Endothelial cell of umbilical vein (primary cell): ENCODE measurements around the gene MRM2. TPM values are rescaled to one million over a fixed set of nuclear protein-coding genes. Genes with fewer than 3 reads are reported as not detected.

Experiments
- BruUV-seq: library from RNA; stranded (reverse); fragments of 400-500 nt; replicated peaks from 2 replicates; lab custom pipeline; 2021; lab: Mats Ljungman, UMichigan
- CTCF ChIA-PET: fragments of 300-600, 350-600 bp; sonication (Branson Sonifier 250); formaldehyde crosslinking; loops from one replicate; lab custom pipeline; 2021; ENCODE audit warnings: antibody characterized with exemption, inconsistent platforms; lab: Charles Lee
- POLR2A ChIA-PET: fragments of 300-600, 350-600 bp; sonication (Branson Sonifier 250); formaldehyde crosslinking; loops from one replicate; lab custom pipeline; 2021; ENCODE audit warnings: antibody characterized with exemption, inconsistent platforms; lab: Charles Lee
- DNase-seq: peaks from one replicate; pipeline ENCODE4 v3.0.0-alpha.2; 2011; ENCODE audit warnings: low read depth, low spot score
- FAIRE-seq: peaks from 2 replicates; lab custom pipeline; 2011; peaks lifted over from hg19 to GRCh38; lab: Jason Lieb, UNC
- H2AFZ ChIP-seq: 2 replicates; pipeline ENCODE4 v1.6.0; 2012; ENCODE audit warnings: low read depth, low read length, control low read depth, inconsistent platforms
- H3K27ac ChIP-seq: 2 replicates; pipeline ENCODE4 v1.5.1; 2011; ENCODE audit warnings: low read depth, mild to moderate bottlenecking, control low read depth, low read length, moderate library complexity; ENCODE audit not compliant: insufficient read depth
- H3K27me3 ChIP-seq, 2 experiments: 2 replicates each; pipeline versions ENCODE4 v1.6.0 to v1.6.1; 2011; ENCODE audit warnings: low read length in 2 of 2, mixed read lengths in 1 of 2; ENCODE audit not compliant: control insufficient read depth in 2 of 2, insufficient read depth in 2 of 2
- H3K36me3 ChIP-seq, 2 experiments: 2 replicates in 1 of 2; 3 replicates in 1 of 2; pipeline ENCODE4 v1.5.1; 2011; ENCODE audit warnings: low read length in 2 of 2, mild to moderate bottlenecking in 1 of 2, moderate library complexity in 1 of 2; ENCODE audit not compliant: control insufficient read depth in 2 of 2, insufficient read depth in 2 of 2; ENCODE audit errors: extremely low read depth in 1 of 2
- H3K4me1 ChIP-seq: 3 replicates; pipeline ENCODE4 v1.5.1; 2011; ENCODE audit warnings: mild to moderate bottlenecking, low read length; ENCODE audit not compliant: control insufficient read depth, insufficient read depth; ENCODE audit errors: extremely low read depth
- H3K4me2 ChIP-seq: 2 replicates; pipeline ENCODE4 v1.6.1; 2011; ENCODE audit warnings: low read length, control low read depth, mixed read lengths; ENCODE audit not compliant: insufficient read depth
- H3K4me3 ChIP-seq, 3 experiments: fragments of 200-600 bp in 1 of 3; sonication (generic), shearing (Covaris generic) in 1 of 3; replicated peaks in 1 of 3; 2 replicates each; pipeline ENCODE4 v1.5.1; 2011 to 2016; ENCODE audit warnings: control low read depth in 3 of 3, low read length in 3 of 3, mild to moderate bottlenecking in 2 of 3, inconsistent platforms in 1 of 3, low read depth in 1 of 3, moderate library complexity in 1 of 3; ENCODE audit not compliant: insufficient read depth in 1 of 3
- H3K79me2 ChIP-seq: 2 replicates; pipeline ENCODE4 v1.6.0; 2012; ENCODE audit warnings: low read length, inconsistent platforms; ENCODE audit not compliant: control insufficient read depth, insufficient read depth
- H3K9ac ChIP-seq: replicated peaks from 2 replicates; pipeline ENCODE3; 2011; ENCODE audit warnings: low read length, control low read depth; ENCODE audit not compliant: insufficient read depth; ENCODE audit errors: extremely low read depth
- H3K9me1 ChIP-seq: replicated peaks from 3 replicates; pipeline ENCODE4 v1.6.0; 2011; ENCODE audit warnings: mild to moderate bottlenecking, low read length; ENCODE audit not compliant: control insufficient read depth, insufficient read depth; ENCODE audit errors: extremely low read depth
- H3K9me3 ChIP-seq: replicated peaks from 2 replicates; pipeline ENCODE4 v1.5.1; 2012; ENCODE audit warnings: low read length, inconsistent platforms; ENCODE audit not compliant: control insufficient read depth, insufficient read depth
- H4K20me1 ChIP-seq: replicated peaks from 2 replicates; pipeline ENCODE3; 2011; ENCODE audit warnings: mild to moderate bottlenecking, low read length; ENCODE audit not compliant: control insufficient read depth, insufficient read depth; ENCODE audit errors: extremely low read depth
- EZH2 ChIP-seq: IDR thresholded peaks from 2 replicates; pipeline ENCODE4 v1.6.1; 2012; ENCODE audit warnings: borderline replicate concordance, low read depth, mild to moderate bottlenecking, moderate library complexity, low read length, inconsistent platforms; ENCODE audit not compliant: severe bottlenecking
- FOS ChIP-seq: IDR thresholded peaks from 2 replicates; pipeline ENCODE4 v1.6.1; 2011; ENCODE audit warnings: mild to moderate bottlenecking, low read length, moderate library complexity, borderline replicate concordance; ENCODE audit not compliant: insufficient read depth
- GATA2 ChIP-seq: IDR thresholded peaks from 2 replicates; pipeline ENCODE4 v1.7.0; 2011; ENCODE audit warnings: low read depth, mild to moderate bottlenecking, moderate library complexity, mixed read lengths, low read length; ENCODE audit not compliant: insufficient read length, insufficient read depth
- JUN ChIP-seq: IDR thresholded peaks from 2 replicates; pipeline ENCODE4 v1.6.1; 2011; ENCODE audit warnings: borderline replicate concordance, low read depth; ENCODE audit not compliant: insufficient read length, insufficient read depth
- MYC ChIP-seq: IDR thresholded peaks from one replicate; pipeline ENCODE4 v1.6.1; 2011; ENCODE audit warnings: mild to moderate bottlenecking, low read depth, low read length
- POLR2A ChIP-seq: IDR thresholded peaks from 2 replicates; pipeline ENCODE4 v1.6.1; 2012; ENCODE audit warnings: low read depth, mild to moderate bottlenecking, control low read depth, low read length
- POLR2AphosphoS5 ChIP-seq: IDR thresholded peaks from 2 replicates; pipeline ENCODE4 v1.6.1; 2012; ENCODE audit warnings: low read depth, mild to moderate bottlenecking, control low read depth, low read length, moderate library complexity; ENCODE audit not compliant: insufficient read depth
- dilution Hi-C: fragments of 300-500 bp; cut with MboI; formaldehyde crosslinking; loops from one replicate; pipeline ENCODE4 v1.15.0; 2019; ENCODE audit warnings: low sequenced_read_pairs; ENCODE audit not compliant: extremely low pct_ligation_motif_present
- intact Hi-C: fragments of 100-400 bp; cut with micrococcal nuclease; formaldehyde crosslinking; loops from one replicate; pipeline ENCODE4 v1.10.0; 2022
- polyA plus RNA-seq, 4 experiments: library from polyadenylated mRNA; depleted of rRNA in 3 of 4; stranded (reverse) in 3 of 4; unstranded in 1 of 4; fragments of >200 nt; gene quantifications; 2 replicates each; pipeline versions ENCODE4 v1.2.1 to v1.2.3, GENCODE V29; 2011 to 2012; ENCODE audit warnings: missing spikeins in 1 of 4
- total RNA-seq: library from RNA; stranded (reverse); gene quantifications from 2 replicates; pipeline ENCODE4 v1.2.3, GENCODE V29; 2021
- TF ChIP-seq, protein P1 (sequence below): IDR thresholded peaks from 2 replicates; pipeline ENCODE4 v1.6.1; 2011; ENCODE audit not compliant: insufficient read depth, insufficient read length
- TF ChIP-seq, protein P2 (sequence below), 2 donors: IDR thresholded peaks; 1 replicate in 1 of 2; 2 replicates in 1 of 2; pipeline ENCODE4 v1.5.1; 2011; ENCODE audit warnings: low read length in 2 of 2, mild to moderate bottlenecking in 2 of 2, moderate library complexity in 2 of 2, control low read depth in 1 of 2, inconsistent platforms in 1 of 2, low read depth in 1 of 2; ENCODE audit not compliant: insufficient read depth in 1 of 2; ENCODE audit errors: extremely low read depth in 1 of 2

The MRM2 gene
- total and polyA plus RNA-seq, 2 donors (not counting 3 experiments of a cell fraction or from before 2014, with no cell fraction given), result 10.6 to 20.8 TPM

DNA sequence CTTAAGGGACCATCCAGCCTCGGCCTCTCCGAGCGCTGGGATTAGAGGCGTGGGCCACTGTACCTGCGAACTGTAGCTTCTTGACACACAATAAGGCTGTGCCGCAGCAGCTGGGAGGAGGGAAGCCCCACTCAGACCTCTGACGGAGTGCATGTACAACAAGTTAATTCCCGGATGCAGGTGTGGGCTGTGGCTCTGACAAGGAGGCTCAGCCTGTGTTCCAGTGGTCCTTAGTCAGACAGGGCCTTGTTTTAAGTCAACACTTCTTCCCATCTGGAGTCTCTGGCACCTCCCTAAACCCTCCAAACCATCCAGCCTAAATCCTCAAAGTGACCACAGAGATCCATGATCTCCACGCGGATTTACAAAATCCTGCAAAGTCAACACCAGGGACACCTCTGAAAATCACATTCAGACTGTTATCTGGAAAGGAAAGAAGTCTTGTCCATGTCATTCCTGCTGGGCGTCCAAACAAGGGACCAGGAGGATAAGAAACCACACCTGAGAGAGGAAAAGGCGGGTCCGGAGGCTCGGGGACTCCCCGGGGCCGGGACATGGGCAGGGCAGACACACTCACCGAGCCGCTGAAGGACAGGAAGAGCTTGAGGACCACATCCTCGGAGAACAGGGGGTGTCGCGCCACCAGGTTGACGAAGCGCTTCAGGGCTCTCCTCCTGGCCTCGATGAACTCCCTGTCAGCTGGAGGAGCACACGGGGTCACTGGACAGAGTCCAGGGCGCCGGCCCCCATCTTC, 29.4 kb upstream of the MRM2 start:
- intact Hi-C loops, result no loop called here
- Histone ChIP-seq H2AFZ (no peak overlapping the region), H3K9ac (no peak overlapping the region), H3K9me3 (no peaks in the 10 kb centered on the region), H3K4me3 (no peak overlapping the region), H3K4me2 (no peak overlapping the region), H3K79me2 (no peaks in the 10 kb centered on the region), H3K27me3 (no peaks in the 10 kb centered on the region), H3K36me3 (peaks cover 0 to 6% of the 10 kb centered on the region in 2 experiments), H4K20me1 (no peaks in the 10 kb centered on the region), H3K4me1 (peaks cover 5% of the 10 kb centered on the region), H3K9me1 (no peaks in the 10 kb centered on the region), H3K27ac (no peak overlapping the region)
- CTCF ChIA-PET, result no interaction called here
- no peak for DNase-seq
- FAIRE-seq, result no peak
- TF ChIP-seq, protein P1, sequence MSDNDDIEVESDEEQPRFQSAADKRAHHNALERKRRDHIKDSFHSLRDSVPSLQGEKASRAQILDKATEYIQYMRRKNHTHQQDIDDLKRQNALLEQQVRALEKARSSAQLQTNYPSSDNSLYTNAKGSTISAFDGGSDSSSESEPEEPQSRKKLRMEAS, result no peak
- TF ChIP-seq, protein P2, sequence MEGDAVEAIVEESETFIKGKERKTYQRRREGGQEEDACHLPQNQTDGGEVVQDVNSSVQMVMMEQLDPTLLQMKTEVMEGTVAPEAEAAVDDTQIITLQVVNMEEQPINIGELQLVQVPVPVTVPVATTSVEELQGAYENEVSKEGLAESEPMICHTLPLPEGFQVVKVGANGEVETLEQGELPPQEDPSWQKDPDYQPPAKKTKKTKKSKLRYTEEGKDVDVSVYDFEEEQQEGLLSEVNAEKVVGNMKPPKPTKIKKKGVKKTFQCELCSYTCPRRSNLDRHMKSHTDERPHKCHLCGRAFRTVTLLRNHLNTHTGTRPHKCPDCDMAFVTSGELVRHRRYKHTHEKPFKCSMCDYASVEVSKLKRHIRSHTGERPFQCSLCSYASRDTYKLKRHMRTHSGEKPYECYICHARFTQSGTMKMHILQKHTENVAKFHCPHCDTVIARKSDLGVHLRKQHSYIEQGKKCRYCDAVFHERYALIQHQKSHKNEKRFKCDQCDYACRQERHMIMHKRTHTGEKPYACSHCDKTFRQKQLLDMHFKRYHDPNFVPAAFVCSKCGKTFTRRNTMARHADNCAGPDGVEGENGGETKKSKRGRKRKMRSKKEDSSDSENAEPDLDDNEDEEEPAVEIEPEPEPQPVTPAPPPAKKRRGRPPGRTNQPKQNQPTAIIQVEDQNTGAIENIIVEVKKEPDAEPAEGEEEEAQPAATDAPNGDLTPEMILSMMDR (IDR thresholded peaks at IDR 0.05; ENCODE audit: extremely low read depth in 1 of 2, insufficient read depth in 1 of 2, low read depth in 1 of 2, low read length in 2 of 2), result no peak
- no peak for TF ChIP-seq POLR2A
- TF ChIP-seq FOS, result no peak
- TF ChIP-seq JUN, result no peak
- TF ChIP-seq GATA2, result no peak
- no peak for TF ChIP-seq EZH2
- no peak for TF ChIP-seq POLR2AphosphoS5
- no peak for TF ChIP-seq MYC
- no TSS peak for BruUV-seq
- POLR2A ChIA-PET, result interaction anchor here (1.0 kb wide), 1 partner anchor 34 kb away, joined by 3 read pairs; no protein-coding TSS in a partner anchor
- dilution Hi-C loops, result no loop called here
